HCT116 (cell line): ENCODE results near the gene ZBTB16. TPM values are rescaled to one million over a fixed set of nuclear protein-coding genes. Genes with fewer than 3 reads are reported as not detected.

ENCODE experiments used
- ATAC-seq: fragments of 200-7000 bp; cut with Tn5 transposase; 2 replicates; pipeline ENCODE4 v1.9.1; 2020; ENCODE audit warnings: mild to moderate bottlenecking, moderate library complexity
- BruUV-seq: library from RNA; stranded (reverse); fragments of 400-500 nt; replicated peaks from 2 replicates; lab custom pipeline; 2021; lab: Mats Ljungman, UMichigan
- CTCF ChIA-PET: fragments of 300-600 bp; sonication (Branson Sonifier 250); formaldehyde crosslinking; loops from one replicate; lab custom pipeline; 2021; ENCODE audit warnings: antibody characterized with exemption; lab: Charles Lee
- POLR2A ChIA-PET: fragments of 300-600, 350-600 bp; sonication (Branson Sonifier 250); formaldehyde crosslinking; loops from one replicate; lab custom pipeline; 2021; ENCODE audit warnings: antibody characterized with exemption; lab: Charles Lee
- RAD21 ChIA-PET, 2 experiments: fragments of 300-600 bp; sonication (Branson Sonifier 250); formaldehyde crosslinking; loops; one replicate each; lab custom pipeline; 2023; ENCODE audit warnings: low total read pairs in 2 of 2; ENCODE audit not compliant: uncharacterized antibody in 2 of 2, unreplicated experiment in 2 of 2, low non-redundant PET in 1 of 2; lab: Charles Lee
- DNase-seq: peaks from one replicate; pipeline ENCODE4 v3.0.0-alpha.2; 2010; ENCODE audit warnings: low read depth, low spot score
- H2AFZ ChIP-seq: fragments of 200-600 bp; shearing (Covaris generic), sonication (generic); 2 replicates; pipeline ENCODE4 v1.6.1; 2017; ENCODE audit warnings: low read depth, mixed run types, mixed read lengths, antibody characterized with exemption, low read length; ENCODE audit not compliant: poor library complexity, severe bottlenecking
- H3K27ac ChIP-seq: 2 replicates; pipeline ENCODE4 v1.5.1; 2012; ENCODE audit warnings: low read depth, low read length
- H3K27me3 ChIP-seq: fragments of 200-600 bp; sonication (generic); 2 replicates; pipeline ENCODE4 v1.6.1; 2016; ENCODE audit warnings: mixed run types, low read length, mixed read lengths; ENCODE audit not compliant: insufficient read depth
- H3K36me3 ChIP-seq, 2 experiments: fragments of 200-500 bp in 1 of 2; fragments of 200-600 bp in 1 of 2; sonication (Bioruptor generic) in 1 of 2; sonication (generic) in 1 of 2; 2 replicates each; pipeline versions ENCODE4 v1.5.1 to v1.6.1; 2014 to 2016; ENCODE audit warnings: low read length in 2 of 2, inconsistent platforms in 1 of 2, mixed read lengths in 1 of 2, mixed run types in 1 of 2; ENCODE audit not compliant: insufficient read depth in 2 of 2, control insufficient read depth in 1 of 2
- H3K4me1 ChIP-seq, 2 experiments: fragments of 200-600 bp in 1 of 2; sonication (generic) in 1 of 2; 2 replicates each; pipeline versions ENCODE4 v1.5.1 to v1.6.1; 2012 to 2017; ENCODE audit warnings: low read length in 2 of 2, inconsistent platforms in 1 of 2, mild to moderate bottlenecking in 1 of 2, mixed read lengths in 1 of 2, mixed run types in 1 of 2, moderate library complexity in 1 of 2; ENCODE audit not compliant: insufficient read depth in 2 of 2, control insufficient read depth in 1 of 2
- H3K4me2 ChIP-seq: fragments of 200-600 bp; sonication (generic); 2 replicates; pipeline ENCODE4 v1.6.1; 2017; ENCODE audit warnings: mixed run types, low read length, mixed read lengths
- H3K4me3 ChIP-seq, 2 experiments: fragments of 200-600 bp in 1 of 2; sonication (generic) in 1 of 2; replicated peaks in 1 of 2; 2 replicates each; pipeline ENCODE4 v1.5.1; 2011 to 2016; ENCODE audit warnings: low read length in 2 of 2, control low read depth in 1 of 2, low read depth in 1 of 2, mild to moderate bottlenecking in 1 of 2, mixed read lengths in 1 of 2, mixed run types in 1 of 2
- H3K79me2 ChIP-seq: fragments of 200-600 bp; sonication (generic); 2 replicates; pipeline ENCODE4 v1.6.1; 2017; ENCODE audit warnings: mild to moderate bottlenecking, mixed run types, low read length, moderate library complexity, mixed read lengths; ENCODE audit not compliant: insufficient read depth
- H3K9ac ChIP-seq: fragments of 200-600 bp; sonication (generic); 2 replicates; pipeline ENCODE4 v1.6.1; 2016; ENCODE audit warnings: low read length, mixed read lengths
- H3K9me2 ChIP-seq: fragments of 200-600 bp; sonication (generic), shearing (Covaris generic); 2 replicates; pipeline ENCODE4 v1.6.1; 2017; ENCODE audit warnings: mixed run types, mild to moderate bottlenecking, moderate library complexity; ENCODE audit not compliant: insufficient read depth
- H3K9me3 ChIP-seq, 2 experiments: fragments of 200-500 bp in 1 of 2; fragments of 200-600 bp in 1 of 2; sonication (Bioruptor generic) in 1 of 2; sonication (generic) in 1 of 2; 2 replicates each; pipeline ENCODE4 v1.6.1; 2014 to 2017; ENCODE audit warnings: low read length in 2 of 2, mixed read lengths in 2 of 2, inconsistent platforms in 1 of 2, low read depth in 1 of 2, mild to moderate bottlenecking in 1 of 2, mixed run types in 1 of 2, moderate library complexity in 1 of 2; ENCODE audit not compliant: control insufficient read depth in 1 of 2, insufficient read depth in 1 of 2
- H4K20me1 ChIP-seq: fragments of 200-600 bp; sonication (generic), shearing (Covaris generic); 2 replicates; pipeline ENCODE4 v1.6.1; 2017; ENCODE audit warnings: mixed run types, mild to moderate bottlenecking, moderate library complexity; ENCODE audit not compliant: insufficient read depth
- CBX3 ChIP-seq: IDR thresholded peaks from 2 replicates; pipeline ENCODE4 v1.6.1; 2012; ENCODE audit warnings: low read depth
- CTCF ChIP-seq, 3 experiments: fragments of 200-600 bp in 1 of 3; sonication (generic) in 1 of 3; IDR thresholded peaks in 2 of 3; conservative IDR thresholded peaks in 1 of 3; 2 replicates each; pipeline ENCODE4 v1.5.1; 2012 to 2017; ENCODE audit warnings: low read depth in 2 of 3, low read length in 2 of 3, antibody characterized with exemption in 1 of 3, borderline replicate concordance in 1 of 3, control low read depth in 1 of 3, mild to moderate bottlenecking in 1 of 3, mixed read lengths in 1 of 3, mixed run types in 1 of 3, moderate library complexity in 1 of 3; ENCODE audit not compliant: insufficient read depth in 1 of 3
- ELF1 ChIP-seq: IDR thresholded peaks from 2 replicates; pipeline ENCODE4 v1.6.1; 2012; ENCODE audit warnings: low read depth, borderline replicate concordance
- EZH2 ChIP-seq: fragments of 200-600 bp; sonication (generic); IDR thresholded peaks from 2 replicates; pipeline ENCODE4 v1.6.1; 2017; ENCODE audit warnings: antibody characterized with exemption, mixed run types
- EZH2phosphoT487 ChIP-seq: fragments of 200-600 bp; IDR thresholded peaks from 2 replicates; pipeline ENCODE4 v1.6.1; 2018; ENCODE audit warnings: antibody characterized with exemption, borderline replicate concordance
- FOSL1 ChIP-seq: IDR thresholded peaks from 2 replicates; pipeline ENCODE4 v1.6.1; 2012; ENCODE audit warnings: low read depth
- JUND ChIP-seq: IDR thresholded peaks from 2 replicates; pipeline ENCODE4 v1.6.1; 2012
- POLR2A ChIP-seq: IDR thresholded peaks from 2 replicates; pipeline ENCODE4 v1.7.0; 2011; ENCODE audit warnings: borderline replicate concordance; ENCODE audit not compliant: insufficient read depth, insufficient read length; ENCODE audit errors: extremely low read depth
- POLR2AphosphoS5 ChIP-seq: IDR thresholded peaks from 2 replicates; pipeline ENCODE4 v1.6.1; 2011; ENCODE audit warnings: mild to moderate bottlenecking, low read depth, low read length, moderate library complexity
- REST ChIP-seq: IDR thresholded peaks from 2 replicates; pipeline ENCODE4 v1.6.1; 2012; ENCODE audit warnings: low read depth
- SIN3A ChIP-seq: IDR thresholded peaks from 2 replicates; pipeline ENCODE4 v1.6.1; 2012; ENCODE audit warnings: low read depth
- YY1 ChIP-seq: IDR thresholded peaks from 2 replicates; pipeline ENCODE4 v1.6.1; 2011; ENCODE audit warnings: low read length, low read depth, moderate library complexity, mild to moderate bottlenecking; ENCODE audit not compliant: insufficient replicate concordance; ENCODE audit errors: extremely low read depth
- ZNF274 ChIP-seq: fragments of 200-500 bp; sonication (Bioruptor generic); IDR thresholded peaks from 2 replicates; pipeline ENCODE4 v1.6.1; 2014; ENCODE audit warnings: mild to moderate bottlenecking, low read depth, low read length, inconsistent platforms
- intact Hi-C: fragments of 100-400 bp; cut with micrococcal nuclease; formaldehyde crosslinking; loops from 2 replicates; pipeline ENCODE4 v1.10.0; 2022
- total RNA-seq: library from RNA; stranded (reverse); gene quantifications from one replicate; pipeline ENCODE4 v1.2.1, GENCODE V29; 2021; ENCODE audit not compliant: unreplicated experiment
- TF ChIP-seq, protein P1 (sequence below): IDR thresholded peaks from 2 replicates; pipeline ENCODE4 v1.6.1; 2012
- TF ChIP-seq, protein P2 (sequence below): IDR thresholded peaks from 2 replicates; pipeline ENCODE4 v1.6.1; 2012

ZBTB16 gene
- total RNA-seq, 1 experiment from 2014 or later = 0.30 TPM

GRCh38 chr11:114259124-114259526 is 199.6 kb downstream of the ZBTB16 start:
- Histone ChIP-seq H3K36me3 (no peaks in the 10 kb centered on the region), H3K4me3 (no peak overlapping the region), H3K9me3 (no peaks in the 10 kb centered on the region), H4K20me1 (no peaks in the 10 kb centered on the region), H3K4me1 (no peaks in the 10 kb centered on the region), H3K9me2 (no peaks in the 10 kb centered on the region), H3K4me2 (no peak overlapping the region), H2AFZ (no peak overlapping the region), H3K27me3 (peaks cover 13% of the 10 kb centered on the region; the same call in 1 of the 2 replicates), H3K27ac (no peak overlapping the region), H3K79me2 (no peaks in the 10 kb centered on the region), H3K9ac (no peak overlapping the region)
- intact Hi-C loops = no loop called here
- no peak for DNase-seq
- BruUV-seq = no TSS peak
- ChIA-PET POLR2A (no interaction called here), RAD21 (no interaction called here), CTCF (interaction anchor here (5.3 to 6.6 kb wide), 2 partner anchors 266 to 364 kb away, joined by 72 to 74 read pairs; no protein-coding TSS in a partner anchor)
- TF ChIP-seq CBX3 = no peak
- TF ChIP-seq YY1 = no peak
- no peak for TF ChIP-seq FOSL1
- TF ChIP-seq POLR2A = no peak
- no peak for ATAC-seq

DNA sequence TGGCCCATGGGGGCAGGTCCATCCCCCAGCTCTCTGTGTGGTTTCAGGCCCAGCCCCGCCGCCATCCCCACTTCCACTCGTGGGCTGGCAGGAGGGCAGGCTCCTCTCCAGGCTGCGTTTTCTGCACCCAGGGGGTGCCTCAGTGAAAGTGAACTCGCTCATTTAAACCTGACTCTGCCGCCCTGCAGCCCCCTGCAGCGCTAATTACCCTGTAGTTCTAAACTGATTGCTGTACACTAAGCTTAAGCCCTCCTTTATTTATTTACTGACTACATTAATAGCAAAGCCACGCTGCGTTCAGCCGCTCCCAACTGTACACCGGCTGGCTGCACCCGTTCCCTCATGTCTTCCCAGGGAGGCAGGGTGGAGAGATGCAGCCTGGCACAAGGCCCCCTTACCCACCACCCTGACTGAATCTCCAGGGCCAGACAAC is 200.1 kb downstream of the ZBTB16 start:
- no TSS peak for BruUV-seq
- peaks cover 18% of the 10 kb centered on the region; the same call in 1 of the 2 replicates for H3K27me3 ChIP-seq
- H4K20me1 ChIP-seq = no peaks in the 10 kb centered on the region
- POLR2A ChIA-PET = no interaction called here
- CTCF ChIA-PET = interaction anchor here (5.3 to 6.6 kb wide), 2 partner anchors 266 to 365 kb away, joined by 72 to 74 read pairs; no protein-coding TSS in a partner anchor
- RAD21 ChIA-PET = no interaction called here
- no peak overlapping the region for H3K4me3 ChIP-seq
- no peaks in the 10 kb centered on the region for H3K79me2 ChIP-seq
- H3K4me1 ChIP-seq = no peaks in the 10 kb centered on the region
- H2AFZ ChIP-seq = no peak overlapping the region
- H3K9ac ChIP-seq = no peak overlapping the region
- DNase-seq (no peak), ATAC-seq (no peak)
- no peak overlapping the region for H3K4me2 ChIP-seq
- intact Hi-C loops = no loop called here
- H3K9me3 ChIP-seq = no peaks in the 10 kb centered on the region
- no peak overlapping the region for H3K27ac ChIP-seq
- H3K36me3 ChIP-seq = no peaks in the 10 kb centered on the region
- no peaks in the 10 kb centered on the region for H3K9me2 ChIP-seq
- TF ChIP-seq EZH2phosphoT487 (no peak), SIN3A (no peak), ELF1 (no peak), YY1 (no peak), ZNF274 (no peak), EZH2 (no peak), JUND (no peak), POLR2AphosphoS5 (no peak), REST (no peak), FOSL1 (no peak), CTCF (IDR thresholded peaks at IDR 0.05 in 2 of 3, conservative IDR thresholded peaks at IDR 0.05 in 1 of 3; ENCODE audit: borderline replicate concordance in 1 of 3, insufficient read depth in 1 of 3, low read depth in 2 of 3, low read length in 2 of 3) (no peak)
- TF ChIP-seq, protein P1, sequence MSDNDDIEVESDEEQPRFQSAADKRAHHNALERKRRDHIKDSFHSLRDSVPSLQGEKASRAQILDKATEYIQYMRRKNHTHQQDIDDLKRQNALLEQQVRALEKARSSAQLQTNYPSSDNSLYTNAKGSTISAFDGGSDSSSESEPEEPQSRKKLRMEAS = no peak
- TF ChIP-seq, protein P2, sequence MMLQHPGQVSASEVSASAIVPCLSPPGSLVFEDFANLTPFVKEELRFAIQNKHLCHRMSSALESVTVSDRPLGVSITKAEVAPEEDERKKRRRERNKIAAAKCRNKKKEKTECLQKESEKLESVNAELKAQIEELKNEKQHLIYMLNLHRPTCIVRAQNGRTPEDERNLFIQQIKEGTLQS = no peak
